Mesodermal cell (in vitro differentiated cells): ENCODE results near the gene CNNM3.

ENCODE experiments used
- H3K27ac ChIP-seq: 2 replicates; pipeline ENCODE4 v1.7.0; 2013; ENCODE audit warnings: mild to moderate bottlenecking, low read depth, low read length, moderate library complexity; ENCODE audit not compliant: severe bottlenecking
- H3K36me3 ChIP-seq: 2 replicates; pipeline ENCODE4 v1.7.1; 2013; ENCODE audit warnings: mild to moderate bottlenecking, low read length, moderate library complexity; ENCODE audit not compliant: control insufficient read depth, insufficient read depth
- H3K4me1 ChIP-seq: one replicate; pipeline ENCODE4 v1.7.1; 2013; ENCODE audit warnings: mild to moderate bottlenecking, low read length; ENCODE audit not compliant: insufficient read depth, control insufficient read depth, poor library complexity, severe bottlenecking
- H3K4me3 ChIP-seq: 2 replicates; pipeline ENCODE4 v1.7.0; 2013; ENCODE audit warnings: low read length, control low read depth, mild to moderate bottlenecking; ENCODE audit not compliant: insufficient read depth, poor library complexity, severe bottlenecking; ENCODE audit errors: extremely low read depth
- H3K9me3 ChIP-seq: 2 replicates; pipeline ENCODE4 v1.7.1; 2013; ENCODE audit warnings: mild to moderate bottlenecking, low read length, moderate library complexity; ENCODE audit not compliant: control insufficient read depth
- WGBS, 2 experiments: methylation state at CpG; one replicate each; pipeline ENCODE4 v1.1.5; 2013; ENCODE audit warnings: missing lambda C conversion rate in 2 of 2; ENCODE audit not compliant: insufficient coverage in 2 of 2; 5-methylcytosine and 5-hydroxymethylcytosine counted together

Gene CNNM3

DNA sequence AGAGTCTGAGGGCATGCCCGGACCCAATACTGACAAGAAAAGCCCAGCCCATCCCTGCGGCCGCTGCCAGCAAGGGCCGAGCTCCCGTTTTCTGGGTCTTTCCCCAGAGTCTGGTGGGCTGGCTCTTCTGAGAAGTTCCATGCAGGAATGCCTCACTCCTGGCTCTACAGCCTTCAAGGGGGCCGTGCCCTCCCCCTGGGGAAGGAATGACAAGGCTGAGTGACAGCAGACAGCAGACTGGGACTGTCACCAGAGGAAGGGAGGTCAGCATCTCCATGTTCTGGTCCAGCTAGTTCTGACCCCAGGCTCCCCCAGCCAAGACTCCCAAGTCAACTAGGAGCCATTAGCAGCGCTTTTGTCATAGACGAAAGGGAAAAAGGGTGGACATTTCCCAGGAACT lies 66.8 kb downstream of the CNNM3 start:
- H3K4me1 ChIP-seq = peaks cover 34% of the 10 kb centered on the region
- 74 to 87% methylated on average over 7 of the region's 8 CpGs for WGBS, 2 experiments
- no peaks in the 10 kb centered on the region for H3K9me3 ChIP-seq
- H3K27ac ChIP-seq = no peak overlapping the region
- no peaks in the 10 kb centered on the region for H3K36me3 ChIP-seq
- no peak overlapping the region for H3K4me3 ChIP-seq

DNA sequence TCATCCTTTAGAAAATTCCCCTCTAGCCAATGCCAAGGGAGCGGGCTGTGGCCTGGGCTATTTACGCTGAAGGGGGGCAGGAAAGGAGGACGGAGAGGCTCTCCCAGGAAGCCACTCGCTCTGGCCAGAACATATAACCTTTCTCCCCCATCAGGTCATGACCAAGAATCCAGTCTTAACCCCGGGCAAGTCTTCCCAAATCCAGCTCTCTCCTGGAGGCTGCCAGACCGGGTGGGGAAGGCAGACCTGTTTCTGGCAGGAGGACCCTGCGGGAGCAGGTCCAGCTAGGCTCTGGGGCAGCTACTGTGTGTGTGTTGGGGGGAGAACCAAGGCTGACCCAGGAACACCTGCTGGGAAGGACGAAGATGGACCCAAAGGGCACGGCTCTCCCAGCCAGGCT lies 67.2 kb downstream of the CNNM3 start:
- Histone ChIP-seq H3K36me3 (no peaks in the 10 kb centered on the region), H3K9me3 (no peaks in the 10 kb centered on the region), H3K4me1 (peaks cover 38% of the 10 kb centered on the region), H3K27ac (no peak overlapping the region), H3K4me3 (no peak overlapping the region)
- WGBS, 2 experiments = 96 to 97% methylated on average over 5 of the region's 9 CpGs
